Right lobe of liver (tissue), 6 donors: Measurements from ENCODE around the gene PDGFA. TPM values are rescaled to one million over a fixed set of nuclear protein-coding genes. Genes with fewer than 3 reads are reported as not detected.

Experiments
- ATAC-seq, 4 donors: fragments of 200-7000 bp; cut with Tn5 transposase; one replicate each; pipeline ENCODE4 v1.9.1; 2020; ENCODE audit warnings: mild to moderate bottlenecking in 4 of 4, moderate library complexity in 4 of 4
- DNase-seq, 3 donors: peaks; one replicate each; pipeline ENCODE4 v3.0.0-alpha.2; 2020
- H3K27ac ChIP-seq, 3 donors: fragments of 200-600 bp; one replicate each; pipeline ENCODE4 v1.8.0; 2022
- H3K27me3 ChIP-seq, 2 donors: fragments of 200-600 bp; one replicate each; pipeline ENCODE4 v1.8.0; 2022
- H3K36me3 ChIP-seq, 4 donors: fragments of 200-600 bp; sonication (generic) in 1 of 4; one replicate each; pipeline versions ENCODE4 v1.5.1 to v1.8.0; 2017 to 2022; ENCODE audit warnings: control low read depth in 1 of 4
- H3K4me1 ChIP-seq, 4 donors: fragments of 200-600 bp; sonication (generic) in 1 of 4; one replicate each; pipeline versions ENCODE4 v1.5.1 to v1.8.0; 2017 to 2022; ENCODE audit warnings: control low read depth in 1 of 4
- H3K4me3 ChIP-seq, 3 donors: fragments of 200-600 bp; one replicate each; pipeline ENCODE4 v1.8.0; 2022
- H3K9me3 ChIP-seq, 4 donors: fragments of 200-600 bp; sonication (generic) in 1 of 4; one replicate each; pipeline versions ENCODE4 v1.5.1 to v1.8.0; 2017 to 2022; ENCODE audit warnings: control low read depth in 1 of 4
- CTCF ChIP-seq, 4 donors: fragments of 200-600 bp in 3 of 4; fragments of 450-650 bp in 1 of 4; IDR thresholded peaks; one replicate each; pipeline versions ENCODE4 v1.5.1 to v1.8.0; 2016 to 2022; ENCODE audit warnings: antibody characterized with exemption in 4 of 4, mild to moderate bottlenecking in 2 of 4
- POLR2A ChIP-seq: fragments of 450-650 bp; IDR thresholded peaks from one replicate; pipeline ENCODE4 v1.6.1; 2017; ENCODE audit warnings: antibody characterized with exemption, mild to moderate bottlenecking
- WGBS: methylation state at CpG from one replicate; pipeline ENCODE4 v1.1.6; 2018; ENCODE audit warnings: low coverage, low lambda C conversion rate; ENCODE audit not compliant: insufficient coverage; ENCODE audit errors: missing lambda C conversion rate; 5-methylcytosine and 5-hydroxymethylcytosine counted together
- intact Hi-C, 2 donors: fragments of 100-400 bp; cut with DNase I; formaldehyde crosslinking; loops; one replicate each; pipeline versions ENCODE4 v1.11.2 to v1.14.1; 2022
- total RNA-seq, 6 experiments: library from RNA; depleted of rRNA in 2 of 6; stranded (reverse); fragments of >200 nt in 2 of 6; fragmentation: NEBNext Ultra II Directional in 3 of 6; extraction: Animal tissue kit (Norgen Biotek cat#: 25700) in 3 of 6; gene quantifications; one replicate each; pipeline versions ENCODE4 v1.1.0 to v1.2.4, GENCODE V29; 2016 to 2023
- donor health status: DM: no; HTN: yes; CAD: no.
- donor health status: DM: no; HTN: no; CAD: no.
- donor health status: DM: no; HTN: no; CAD: no.
- donor health status: DM: no; HTN: yes; CAD: no.
- donor health status: DM: no; HTN: yes; CAD: no.

The PDGFA gene
- total RNA-seq, 6 experiments from 2014 or later, result 2.3 to 20.9 (median 8.4) TPM

DNA sequence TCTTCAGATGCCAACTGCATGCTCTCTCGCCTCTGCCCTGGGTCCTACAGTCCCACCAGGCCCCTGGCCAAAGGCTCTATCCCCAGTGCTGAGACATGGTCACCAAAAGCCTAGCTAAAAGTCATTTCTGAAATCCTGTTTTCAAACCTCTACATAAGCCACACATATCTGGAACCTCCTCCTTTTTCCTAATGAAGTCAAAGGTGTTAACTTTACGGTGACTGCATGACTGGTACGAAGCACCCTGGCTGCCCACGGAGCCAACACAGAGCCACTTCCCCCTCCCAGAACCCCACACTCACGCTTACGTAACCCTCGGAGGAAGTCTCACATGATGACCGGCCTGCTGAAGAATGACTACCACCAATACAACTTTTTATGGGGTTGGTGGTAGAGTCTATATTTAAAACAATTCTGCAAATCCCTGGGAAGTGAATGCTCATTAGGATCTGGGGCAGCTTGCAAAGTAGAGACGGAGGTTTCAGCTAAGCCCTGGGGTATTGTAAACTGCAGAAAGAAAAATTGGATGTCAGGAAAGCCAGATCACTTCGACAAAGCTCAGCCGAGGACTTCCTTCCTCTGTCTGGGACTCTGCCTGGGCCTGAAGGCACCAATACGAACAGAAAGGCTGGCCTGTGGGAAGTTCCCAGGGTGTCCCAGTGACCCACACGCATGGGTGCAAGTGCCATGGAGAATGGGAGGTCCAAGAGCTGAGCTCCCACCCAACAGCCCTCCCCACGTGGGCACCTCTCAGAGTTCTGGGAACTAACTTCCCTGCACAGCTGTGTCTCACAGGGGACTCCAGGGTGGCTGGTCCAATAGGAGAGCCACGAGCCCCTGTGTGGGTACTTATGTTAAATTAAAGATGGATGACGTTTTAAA, 50.7 kb downstream of the PDGFA start:
- H3K36me3 ChIP-seq, result no peaks in the 10 kb centered on the region
- TF ChIP-seq CTCF (IDR thresholded peaks at IDR 0.05), result no peak
- TF ChIP-seq POLR2A, result no peak
- no peaks in the 10 kb centered on the region for H3K4me1 ChIP-seq
- ATAC-seq, result no peak
- WGBS, result 54% methylated on average over 14 of the region's 16 CpGs
- DNase-seq, result peak in 2 of 3 donors; percentile 24 to 27
- intact Hi-C loops, result no loop called here
- no peaks in the 10 kb centered on the region for H3K27me3 ChIP-seq
- no peak overlapping the region for H3K4me3 ChIP-seq
- H3K27ac ChIP-seq, result no peak overlapping the region
- H3K9me3 ChIP-seq, result no peaks in the 10 kb centered on the region

- no peak for DNase-seq
- WGBS, result 81% methylated on average over 5 of the region's 5 CpGs
- TF ChIP-seq CTCF (IDR thresholded peaks at IDR 0.05), result no peak
Measured at GRCh38 chr7:467856-468545, 51.6 kb downstream of the PDGFA start.

DNA sequence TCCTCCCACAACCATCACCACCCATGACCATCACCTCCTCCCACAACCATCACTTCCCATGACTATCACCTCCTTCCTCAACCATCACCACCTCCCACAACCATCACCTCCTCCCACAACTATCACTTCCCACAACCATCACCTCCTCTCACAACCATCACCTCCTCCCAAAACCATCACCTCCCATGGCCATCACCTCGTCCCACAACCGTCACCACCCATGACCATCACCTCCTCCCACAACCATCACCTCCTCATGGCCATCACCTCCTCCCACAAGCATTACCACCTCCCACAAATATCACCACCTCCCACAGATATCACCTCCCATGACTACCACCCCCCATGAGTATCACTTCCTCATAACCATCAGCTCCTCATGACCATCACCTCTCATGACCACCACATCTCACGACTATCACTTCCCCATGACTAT, 52.2 kb downstream of the PDGFA start:
- ATAC-seq (no peak), DNase-seq (no peak)
- WGBS, result 74% methylated on average over 3 of the region's 3 CpGs
- H3K27me3 ChIP-seq, result no peaks in the 10 kb centered on the region
- no peaks in the 10 kb centered on the region for H3K4me1 ChIP-seq
- TF ChIP-seq CTCF (IDR thresholded peaks at IDR 0.05) (no peak), POLR2A (no peak)
- intact Hi-C loops, result no loop called here
- no peak overlapping the region for H3K4me3 ChIP-seq
- no peaks in the 10 kb centered on the region for H3K36me3 ChIP-seq
- H3K27ac ChIP-seq, result no peak overlapping the region
- no peaks in the 10 kb centered on the region for H3K9me3 ChIP-seq

More at GRCh38 chr7:467856-468545, 51.6 kb downstream of the PDGFA start:
- Histone ChIP-seq H3K9me3 (no peaks in the 10 kb centered on the region), H3K27ac (no peak overlapping the region), H3K4me1 (no peaks in the 10 kb centered on the region), H3K27me3 (no peaks in the 10 kb centered on the region), H3K4me3 (no peak overlapping the region), H3K36me3 (no peaks in the 10 kb centered on the region)
- intact Hi-C loops, result no loop called here
- ATAC-seq, result no peak

GRCh38 chr7:466465-467191, 53.0 kb downstream of the PDGFA start:
- H3K4me1 ChIP-seq, result no peaks in the 10 kb centered on the region
- WGBS, result 88% methylated on average over 8 of the region's 9 CpGs
- no peaks in the 10 kb centered on the region for H3K36me3 ChIP-seq
- TF ChIP-seq CTCF (IDR thresholded peaks at IDR 0.05), result no peak
- no peak for TF ChIP-seq POLR2A
- no peaks in the 10 kb centered on the region for H3K9me3 ChIP-seq
- H3K4me3 ChIP-seq, result no peak overlapping the region
- no peak overlapping the region for H3K27ac ChIP-seq
- H3K27me3 ChIP-seq, result no peaks in the 10 kb centered on the region
- ATAC-seq (no peak), DNase-seq (peak in 2 of 3 donors; percentile 18)
- intact Hi-C loops, result no loop called here
